Keratinocyte (primary cell): ENCODE measurements around the gene MED27. TPM values are rescaled to one million over a fixed set of nuclear protein-coding genes. Genes with fewer than 3 reads are reported as not detected.

Source experiments
- DNase-seq: peaks from one replicate; pipeline ENCODE4 v3.0.0-alpha.2; 2011; ENCODE audit warnings: low read depth, missing footprints, low spot score
- FAIRE-seq: peaks from 2 replicates; lab custom pipeline; 2011; peaks lifted over from hg19 to GRCh38; lab: Jason Lieb, UNC
- H2AFZ ChIP-seq: 2 replicates; pipeline ENCODE4 v1.6.0; 2012; ENCODE audit warnings: low read length, control low read depth, inconsistent platforms; ENCODE audit not compliant: control insufficient read depth
- H3K27ac ChIP-seq: 2 replicates; pipeline ENCODE4 v1.5.1; 2011; ENCODE audit warnings: low read length; ENCODE audit not compliant: control insufficient read depth, insufficient read depth
- H3K27me3 ChIP-seq: 3 replicates; pipeline ENCODE4 v1.6.0; 2011; ENCODE audit warnings: low read length; ENCODE audit not compliant: control insufficient read depth, insufficient read depth; ENCODE audit errors: extremely low read depth
- H3K36me3 ChIP-seq, 2 experiments: 2 replicates in 1 of 2; 3 replicates in 1 of 2; pipeline ENCODE4 v1.5.1; 2011; ENCODE audit warnings: low read length in 2 of 2, mild to moderate bottlenecking in 1 of 2; ENCODE audit not compliant: control insufficient read depth in 2 of 2, insufficient read depth in 2 of 2; ENCODE audit errors: extremely low read depth in 1 of 2
- H3K4me1 ChIP-seq: 3 replicates; pipeline ENCODE4 v1.5.1; 2011; ENCODE audit warnings: low read length; ENCODE audit not compliant: control insufficient read depth, insufficient read depth; ENCODE audit errors: extremely low read depth
- H3K4me2 ChIP-seq: 3 replicates; pipeline ENCODE4 v1.6.0; 2011; ENCODE audit warnings: low read depth, low read length; ENCODE audit not compliant: control insufficient read depth, insufficient read depth; ENCODE audit errors: extremely low read depth
- H3K4me3 ChIP-seq, 3 experiments: fragments of 200-600 bp in 1 of 3; sonication (generic) in 1 of 3; 2 replicates in 2 of 3; 3 replicates in 1 of 3; pipeline ENCODE4 v1.5.1; 2011 to 2016; ENCODE audit warnings: low read length in 3 of 3, mild to moderate bottlenecking in 3 of 3, control low read depth in 2 of 3, inconsistent platforms in 1 of 3, low read depth in 1 of 3, mixed read lengths in 1 of 3, mixed run types in 1 of 3, moderate library complexity in 1 of 3; ENCODE audit not compliant: control insufficient read depth in 2 of 3, insufficient read depth in 2 of 3; ENCODE audit errors: extremely low read depth in 1 of 3
- H3K79me2 ChIP-seq: 2 replicates; pipeline ENCODE4 v1.6.0; 2012; ENCODE audit warnings: low read length; ENCODE audit not compliant: control insufficient read depth, insufficient read depth
- H3K9ac ChIP-seq: 3 replicates; pipeline ENCODE4 v1.6.0; 2011; ENCODE audit warnings: low read length; ENCODE audit not compliant: control insufficient read depth, insufficient read depth; ENCODE audit errors: extremely low read depth
- H3K9me1 ChIP-seq: 3 replicates; pipeline ENCODE4 v1.6.0; 2011; ENCODE audit warnings: low read length; ENCODE audit not compliant: control insufficient read depth, insufficient read depth; ENCODE audit errors: extremely low read depth
- H3K9me3 ChIP-seq: 2 replicates; pipeline ENCODE4 v1.5.1; 2012; ENCODE audit warnings: low read depth, low read length; ENCODE audit not compliant: control insufficient read depth
- H4K20me1 ChIP-seq: 3 replicates; pipeline ENCODE4 v1.6.0; 2011; ENCODE audit warnings: low read length; ENCODE audit not compliant: control insufficient read depth, insufficient read depth; ENCODE audit errors: extremely low read depth
- CTCF ChIP-seq, 3 experiments: IDR thresholded peaks in 1 of 3; conservative IDR thresholded peaks in 1 of 3; optimal IDR thresholded peaks in 1 of 3; 2 replicates in 2 of 3; 3 replicates in 1 of 3; pipeline versions ENCODE3 to v1.5.1; 2011; ENCODE audit warnings: low read length in 3 of 3, mild to moderate bottlenecking in 3 of 3, moderate library complexity in 2 of 3, control low read depth in 1 of 3, inconsistent platforms in 1 of 3; ENCODE audit not compliant: insufficient read depth in 2 of 3; ENCODE audit errors: extremely low read depth in 1 of 3
- EZH2 ChIP-seq: IDR thresholded peaks from one replicate; pipeline ENCODE4 v1.6.1; 2012; ENCODE audit warnings: inconsistent platforms, mild to moderate bottlenecking, low read length, moderate library complexity
- dilution Hi-C: fragments of 300-500 bp; cut with MboI; formaldehyde crosslinking; loops from one replicate; pipeline ENCODE4 v1.7.0; 2020; ENCODE audit warnings: low sequenced_read_pairs; ENCODE audit not compliant: extremely low pct_ligation_motif_present
- polyA minus RNA-seq, 3 experiments: library from RNA; depleted of rRNA, polyadenylated mRNA; stranded (reverse); fragments of >200 nt; gene quantifications; 1 replicate in 1 of 3; 2 replicates in 1 of 3; 3 replicates in 1 of 3; pipeline ENCODE4 v1.2.3, GENCODE V29; 2011
- polyA plus RNA-seq, 5 experiments: library from polyadenylated mRNA; depleted of rRNA in 3 of 5; stranded (reverse) in 3 of 5; stranded (forward) in 1 of 5; unstranded in 1 of 5; fragments of >200 nt; gene quantifications; 1 replicate in 1 of 5; 2 replicates in 3 of 5; 3 replicates in 1 of 5; pipeline versions ENCODE4 v1.2.1 to v1.2.3, GENCODE V29; 2011 to 2012; ENCODE audit warnings: missing spikeins in 2 of 5, low read depth in 1 of 5, low replicate concordance in 1 of 5

The MED27 gene
- polyA plus RNA-seq (33.1 to 44.9 TPM (median 39.0 TPM) in 3 replicates), polyA minus RNA-seq (22.6 to 42.0 TPM (median 37.1 TPM) in 3 replicates)
- 20.7 TPM for polyA plus RNA-seq (2011; ENCODE audit: low read depth)
- 34.9 and 42.2 TPM in 2 replicates for polyA plus RNA-seq (2011; cell fraction: cytosol; rRNA removed)
- 33.7 and 40.1 TPM in 2 replicates for polyA plus RNA-seq (2011; cell fraction: nucleus; rRNA removed)
- polyA plus RNA-seq (2012; ENCODE audit: low replicate concordance), result 32.6 and 33.3 TPM in 2 replicates
- polyA minus RNA-seq (2011; cell fraction: cytosol; rRNA and poly(A)+ RNA removed), result 17.5 TPM
- 14.7 and 25.7 TPM in 2 replicates for polyA minus RNA-seq (2011; cell fraction: nucleus; rRNA and poly(A)+ RNA removed)

- H3K4me2 ChIP-seq, result peak within 1 kb of the TSS; percentile 87
- no peak for DNase-seq
- H3K27ac ChIP-seq, result peak within 1 kb of the TSS; percentile 89
- TF ChIP-seq EZH2, result no peak
- H3K36me3 ChIP-seq, result peaks cover 0 to 8% of the 10 kb centered on the region in 2 experiments
- H3K27me3 ChIP-seq, result no peaks in the 10 kb centered on the region
- peak within 1 kb of the TSS; percentile 88 to 99 (median 92) for H3K4me3 ChIP-seq
- peaks cover 31% of the 10 kb centered on the region for H3K4me1 ChIP-seq
- H3K79me2 ChIP-seq, result peaks cover 46% of the 10 kb centered on the region
- no peaks in the 10 kb centered on the region for H3K9me3 ChIP-seq
- peak within 1 kb of the TSS; percentile 97 for H3K9ac ChIP-seq
- peak within 1 kb of the TSS; percentile 89 for H2AFZ ChIP-seq
- dilution Hi-C loops, result no loop called here
- H4K20me1 ChIP-seq, result no peaks in the 10 kb centered on the region
- H3K9me1 ChIP-seq, result no peaks in the 10 kb centered on the region
- peak; percentile 84 for FAIRE-seq
These were observed at the start of gene MED27 for GRCh38 chr9:132079391-132080091. Gene MED27, minus strand, starts transcription at chr9:132079867. Its CDS starts 23 bp downstream, at chr9:132079844.

- Histone ChIP-seq H3K36me3 (no peaks in the 10 kb centered on the region), H3K4me3 (no peak overlapping the region), H3K4me2 (no peak overlapping the region), H3K9me1 (no peaks in the 10 kb centered on the region), H3K27me3 (peaks cover 69% of the 10 kb centered on the region), H3K4me1 (no peaks in the 10 kb centered on the region), H2AFZ (no peak overlapping the region), H3K9me3 (no peaks in the 10 kb centered on the region), H4K20me1 (no peaks in the 10 kb centered on the region), H3K9ac (no peak overlapping the region), H3K79me2 (no peaks in the 10 kb centered on the region), H3K27ac (no peak overlapping the region)
- dilution Hi-C loops, result no loop called here
- FAIRE-seq (no peak), DNase-seq (no peak)
- TF ChIP-seq CTCF (optimal IDR thresholded peaks at IDR 0.05 in 1 of 3, IDR thresholded peaks at IDR 0.05 in 1 of 3, conservative IDR thresholded peaks at IDR 0.05 in 1 of 3; ENCODE audit: extremely low read depth in 1 of 3, insufficient read depth in 2 of 3, low read length in 3 of 3), result no peak
- TF ChIP-seq EZH2, result no peak
These were observed 48.3 kb upstream of the MED27 start for GRCh38 chr9:132127888-132128534.
